ENCODE data around the gene NPTX1.

DNA sequence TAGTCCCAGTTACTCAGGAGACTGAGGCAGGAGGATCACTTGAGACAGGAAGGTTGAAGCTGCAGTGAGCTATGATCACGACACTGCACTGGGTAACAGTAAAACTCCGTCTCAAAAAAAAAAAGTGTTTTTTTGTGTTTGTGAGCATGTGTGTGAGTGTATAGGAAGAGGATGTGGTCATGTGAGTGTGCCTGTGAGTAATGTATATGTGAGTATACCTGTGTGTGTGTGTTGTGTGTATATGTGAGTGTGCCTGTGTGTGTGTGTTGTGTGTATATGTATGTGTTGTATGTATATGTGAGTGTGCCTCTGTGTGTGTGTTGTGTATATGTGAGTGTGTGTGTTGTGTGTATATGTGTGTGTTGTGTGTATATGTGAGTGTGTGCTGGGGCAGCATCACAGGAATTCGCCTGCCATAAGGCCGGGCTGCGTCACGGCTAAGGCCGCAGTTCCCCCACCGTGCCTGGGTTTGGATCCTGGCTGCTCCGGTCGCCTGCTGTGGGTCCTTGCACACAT, 21.4 kb upstream of the NPTX1 start:
- no peak for TF ChIP-seq POLR2A (IDR thresholded peaks at IDR 0.05)
- TF ChIP-seq, protein P1, sequence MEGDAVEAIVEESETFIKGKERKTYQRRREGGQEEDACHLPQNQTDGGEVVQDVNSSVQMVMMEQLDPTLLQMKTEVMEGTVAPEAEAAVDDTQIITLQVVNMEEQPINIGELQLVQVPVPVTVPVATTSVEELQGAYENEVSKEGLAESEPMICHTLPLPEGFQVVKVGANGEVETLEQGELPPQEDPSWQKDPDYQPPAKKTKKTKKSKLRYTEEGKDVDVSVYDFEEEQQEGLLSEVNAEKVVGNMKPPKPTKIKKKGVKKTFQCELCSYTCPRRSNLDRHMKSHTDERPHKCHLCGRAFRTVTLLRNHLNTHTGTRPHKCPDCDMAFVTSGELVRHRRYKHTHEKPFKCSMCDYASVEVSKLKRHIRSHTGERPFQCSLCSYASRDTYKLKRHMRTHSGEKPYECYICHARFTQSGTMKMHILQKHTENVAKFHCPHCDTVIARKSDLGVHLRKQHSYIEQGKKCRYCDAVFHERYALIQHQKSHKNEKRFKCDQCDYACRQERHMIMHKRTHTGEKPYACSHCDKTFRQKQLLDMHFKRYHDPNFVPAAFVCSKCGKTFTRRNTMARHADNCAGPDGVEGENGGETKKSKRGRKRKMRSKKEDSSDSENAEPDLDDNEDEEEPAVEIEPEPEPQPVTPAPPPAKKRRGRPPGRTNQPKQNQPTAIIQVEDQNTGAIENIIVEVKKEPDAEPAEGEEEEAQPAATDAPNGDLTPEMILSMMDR (IDR thresholded peaks at IDR 0.05), result no peak

All from tibial nerve (tissue), 3 donors.